HG03064 (cell line): ENCODE measurements around the gene RIPK4.

Experiments
- ATAC-seq: cut with Tn5 transposase; IDR thresholded peaks from one replicate; pipeline ENCODE4 v1.9.1; 2021; ENCODE audit warnings: low read depth; ENCODE audit not compliant: unreplicated experiment

The RIPK4 gene

GRCh38 chr21:41766883-41767605 is at the start of gene RIPK4:
Gene RIPK4, minus strand, starts transcription at chr21:41767052. Its CDS starts 11 bp downstream, at chr21:41767041.
- no peak for ATAC-seq

GRCh38 chr21:41815652-41816582 is 49.1 kb upstream of the RIPK4 start:
- no peak for ATAC-seq

GRCh38 chr21:41813226-41813625 is 46.4 kb upstream of the RIPK4 start:
- no peak for ATAC-seq

- no peak for ATAC-seq
Measured at GRCh38 chr21:41812679-41813078, 45.8 kb upstream of the RIPK4 start.

- no peak for ATAC-seq
Measured at GRCh38 chr21:41810597-41810932, 43.7 kb upstream of the RIPK4 start.

GRCh38 chr21:41809891-41810596 is 43.2 kb upstream of the RIPK4 start:
- ATAC-seq = no peak

GRCh38 chr21:41808846-41809245 is 42.0 kb upstream of the RIPK4 start:
- no peak for ATAC-seq

- ATAC-seq = no peak
Measured at GRCh38 chr21:41808094-41808493, 41.2 kb upstream of the RIPK4 start.

- ATAC-seq = no peak
Measured at GRCh38 chr21:41806773-41807172, 39.9 kb upstream of the RIPK4 start.

- no peak for ATAC-seq
Measured at GRCh38 chr21:41805643-41806042, 38.8 kb upstream of the RIPK4 start.

GRCh38 chr21:41805038-41805437 is 38.2 kb upstream of the RIPK4 start:
- no peak for ATAC-seq

- ATAC-seq = no peak
Measured at GRCh38 chr21:41804381-41804780, 37.5 kb upstream of the RIPK4 start.

- ATAC-seq = no peak
Measured at GRCh38 chr21:41803316-41803715, 36.5 kb upstream of the RIPK4 start.

- no peak for ATAC-seq
Measured at GRCh38 chr21:41802684-41803083, 35.8 kb upstream of the RIPK4 start.

GRCh38 chr21:41802198-41802584 is 35.3 kb upstream of the RIPK4 start:
- ATAC-seq = no peak

- no peak for ATAC-seq
Measured at GRCh38 chr21:41801321-41802197, 34.7 kb upstream of the RIPK4 start.

GRCh38 chr21:41800425-41801320 is 33.8 kb upstream of the RIPK4 start:
- ATAC-seq = no peak

GRCh38 chr21:41799763-41800162 is 32.9 kb upstream of the RIPK4 start:
- no peak for ATAC-seq

- ATAC-seq = no peak
Measured at GRCh38 chr21:41798326-41798725, 31.5 kb upstream of the RIPK4 start.
